ENCODE measurements around the gene TRPM7.
"Not testable (repeated sequence)": the region's sequence is repeated elsewhere in the genome, so short reads cannot be mapped to it uniquely, and the experiment has no call there.

The TRPM7 gene

GRCh38 chr15:50573842-50574241 lies 112.8 kb downstream of the TRPM7 start:
- DNase-seq (ENCODE audit: low read depth) = not testable (repeated sequence)

DNA sequence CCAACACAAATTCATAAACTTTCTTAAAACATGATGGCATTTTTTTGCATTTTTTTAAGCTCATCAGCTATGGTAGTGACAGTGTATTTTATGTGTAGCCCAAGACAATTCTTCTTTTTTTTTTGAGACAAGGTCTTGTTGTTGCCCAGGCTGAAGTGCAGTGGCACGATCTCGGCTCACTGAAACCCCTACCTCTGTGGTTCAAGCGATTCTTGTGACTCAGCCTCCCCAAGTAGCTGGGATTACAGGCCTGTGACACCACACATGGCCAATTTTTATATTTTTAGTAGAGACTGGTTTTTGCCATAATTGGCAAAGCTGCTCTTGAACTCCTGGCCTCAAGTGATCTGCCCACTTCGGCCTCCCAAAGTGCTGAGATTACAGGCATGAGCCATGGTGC lies 122.8 kb downstream of the TRPM7 start:
- DNase-seq (ENCODE audit: low read depth) = no peak

- peak; percentile 2 for DNase-seq (ENCODE audit: low read depth)
Measured at GRCh38 chr15:50562735-50563640, 123.6 kb downstream of the TRPM7 start.

GRCh38 chr15:50558012-50558411 lies 128.6 kb downstream of the TRPM7 start:
- no peak for DNase-seq (ENCODE audit: low read depth)

DNA sequence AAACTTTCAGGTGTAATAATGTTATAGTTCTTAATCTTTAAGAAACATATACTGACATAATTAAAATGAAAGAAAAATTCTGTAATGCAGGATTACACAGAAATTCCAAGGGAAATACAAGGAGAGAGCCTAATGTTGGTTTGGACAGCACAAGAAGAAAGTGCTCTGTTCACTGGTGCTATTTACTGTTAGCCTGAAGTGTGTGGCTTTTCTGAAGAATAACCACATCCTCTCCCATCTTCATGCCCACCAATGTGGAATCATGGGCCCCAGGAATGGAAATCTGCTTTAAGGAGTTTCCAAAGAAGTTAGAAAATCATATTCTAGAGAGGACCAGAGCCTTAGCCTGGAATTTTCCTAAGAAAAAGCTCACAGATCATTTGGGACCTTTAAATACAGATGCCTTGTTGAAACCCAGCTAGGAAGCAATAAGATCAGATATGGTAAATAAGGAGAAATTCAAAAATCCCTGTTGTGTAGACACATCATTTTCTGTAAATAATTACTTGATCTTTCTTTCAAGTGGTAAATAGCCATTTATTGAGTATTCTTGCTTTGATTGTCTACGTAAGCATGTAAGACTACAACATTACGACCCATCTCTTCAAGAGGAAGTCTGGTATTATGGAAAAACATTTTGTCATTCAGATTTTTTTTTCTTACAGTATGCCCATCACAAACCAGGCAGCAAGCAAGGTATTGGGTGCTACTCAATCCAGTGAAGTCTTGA lies 129.8 kb downstream of the TRPM7 start:
- DNase-seq (ENCODE audit: low read depth) = no peak

GRCh38 chr15:50552238-50552637 lies 134.4 kb downstream of the TRPM7 start:
- DNase-seq (ENCODE audit: low read depth) = no peak

- DNase-seq (ENCODE audit: low read depth) = no peak
Measured at GRCh38 chr15:50549326-50549725, 137.3 kb downstream of the TRPM7 start.

- no peak for DNase-seq (ENCODE audit: low read depth)
Measured at GRCh38 chr15:50546566-50546965, 140.0 kb downstream of the TRPM7 start, which contains the start of gene USP50. TSS of gene USP50 (minus strand) at chr15:50546666. CDS start at chr15:50546525, 141 bp downstream.

- DNase-seq (ENCODE audit: low read depth) = no peak
Measured at GRCh38 chr15:50544368-50544767, 142.2 kb downstream of the TRPM7 start.

- DNase-seq (ENCODE audit: low read depth) = peak; percentile 6
Measured at GRCh38 chr15:50543556-50543955, 143.0 kb downstream of the TRPM7 start.

DNA sequence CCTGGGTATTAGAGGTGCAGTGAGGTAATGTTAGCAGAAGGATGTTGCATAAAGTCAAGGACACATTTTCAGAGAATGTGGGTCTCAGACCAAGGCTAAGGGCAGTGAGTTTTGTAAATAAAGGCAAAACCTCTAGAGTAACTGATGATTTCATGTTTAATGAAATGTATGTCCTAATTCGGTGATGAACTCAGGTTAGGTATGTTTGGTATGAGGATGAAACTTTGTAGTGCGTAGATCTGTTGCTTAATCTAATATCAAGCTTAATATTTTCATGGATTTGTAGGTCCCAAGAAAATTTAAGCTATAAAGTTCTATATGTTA lies 143.7 kb downstream of the TRPM7 start:
- DNase-seq (ENCODE audit: low read depth) = no peak

DNA sequence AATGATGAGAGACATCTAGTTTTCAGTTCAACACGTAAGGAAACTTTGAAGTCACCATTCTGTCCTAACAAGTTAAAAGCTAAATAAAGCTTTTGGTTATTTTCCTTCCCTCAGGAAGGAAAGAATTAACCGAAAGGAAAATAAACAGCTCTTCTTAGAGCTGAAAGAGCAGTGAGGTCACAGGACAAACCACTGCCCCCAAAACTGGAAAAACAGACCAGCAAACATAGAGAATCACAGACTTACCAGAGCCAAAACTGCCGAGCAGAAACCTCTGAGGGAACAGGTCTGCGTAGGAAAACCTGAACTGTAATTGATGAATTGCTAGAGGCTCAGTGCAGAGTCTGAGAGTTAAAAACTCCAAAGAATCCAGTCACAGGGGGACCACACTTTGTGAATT lies 154.8 kb downstream of the TRPM7 start:
- DNase-seq (ENCODE audit: low read depth) = peak; percentile 12

- DNase-seq (ENCODE audit: low read depth) = no peak
Measured at GRCh38 chr15:50531163-50531562, 155.4 kb downstream of the TRPM7 start.

DNA sequence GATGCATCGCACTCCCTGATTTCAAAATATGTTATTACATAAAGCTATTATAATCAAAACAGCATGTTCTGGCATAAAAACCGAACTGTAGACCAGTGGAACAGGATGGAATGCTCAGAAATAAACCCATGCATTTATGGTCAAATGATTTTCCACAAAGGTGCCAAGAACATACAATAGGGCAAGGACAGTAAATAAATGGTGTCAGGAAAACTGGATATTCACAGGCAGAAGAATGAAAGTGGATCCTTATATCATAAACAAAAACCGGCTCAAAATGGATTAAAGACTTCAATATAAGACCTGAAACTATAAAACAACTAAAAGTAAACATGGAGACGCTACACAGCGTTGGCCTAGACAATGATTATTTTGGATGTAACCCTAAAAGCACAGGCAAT lies 162.7 kb downstream of the TRPM7 start:
- peak; percentile 25 for DNase-seq (ENCODE audit: low read depth)

GRCh38 chr15:50519740-50520425 lies 166.7 kb downstream of the TRPM7 start:
- DNase-seq (ENCODE audit: low read depth) = no peak

DNA sequence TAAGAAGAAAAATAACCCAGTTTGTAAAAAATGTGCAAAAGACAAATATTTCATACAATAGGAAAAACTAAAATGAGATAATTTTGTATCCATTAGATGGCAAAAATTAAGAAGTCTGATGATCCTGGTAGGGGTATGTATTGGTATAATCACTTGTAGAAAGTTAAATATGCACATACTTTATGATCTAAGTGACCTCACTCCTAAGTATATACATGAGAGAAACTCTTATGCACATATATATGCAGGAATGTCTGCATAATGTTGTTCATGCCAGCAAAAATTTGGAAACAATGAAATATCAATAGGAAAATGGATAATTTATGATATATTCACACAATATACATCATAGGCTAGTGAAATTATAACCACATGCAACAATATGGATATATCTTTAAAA lies 173.6 kb downstream of the TRPM7 start:
- no peak for DNase-seq (ENCODE audit: low read depth)
